MG63 (cell line): Measurements from ENCODE around the gene DTX1. TPM values are rescaled to one million over a fixed set of nuclear protein-coding genes. Genes with fewer than 3 reads are reported as not detected.

Experiments
- DNase-seq: peaks from one replicate; pipeline ENCODE4 v3.0.0-alpha.2; 2020
- H3K27me3 ChIP-seq: fragments of 250-450 bp; sonication (Bioruptor Pico); 2 replicates; pipeline ENCODE4 v1.5.1; 2020; ENCODE audit warnings: mild to moderate bottlenecking, moderate library complexity
- H3K36me3 ChIP-seq: fragments of 250-450 bp; sonication (Bioruptor Pico); 2 replicates; pipeline ENCODE4 v1.5.1; 2020; ENCODE audit warnings: mild to moderate bottlenecking, moderate library complexity
- H3K4me3 ChIP-seq: fragments of 250-450 bp; sonication (Bioruptor Pico); 2 replicates; pipeline ENCODE4 v1.5.1; 2020; ENCODE audit warnings: mild to moderate bottlenecking, moderate library complexity
- H3K9me3 ChIP-seq: fragments of 250-450 bp; sonication (Bioruptor Pico); 2 replicates; pipeline ENCODE4 v1.5.1; 2020; ENCODE audit warnings: mild to moderate bottlenecking, moderate library complexity
- total RNA-seq: library from RNA; depleted of rRNA; stranded (reverse); fragments of >200 nt; shearing (Covaris generic); gene quantifications from 2 replicates; pipeline ENCODE4 v1.2.3, GENCODE V29; 2014; ENCODE audit warnings: low replicate concordance

Gene DTX1
- total RNA-seq, 1 experiment from 2014 or later, result not detected

GRCh38 chr12:113049976-113050742, 6.4 kb upstream of the DTX1 start:
- no peak overlapping the region for H3K4me3 ChIP-seq
- no peaks in the 10 kb centered on the region for H3K9me3 ChIP-seq
- H3K27me3 ChIP-seq, result peaks cover 10% of the 10 kb centered on the region; the same call in 1 of the 2 replicates
- no peaks in the 10 kb centered on the region for H3K36me3 ChIP-seq
- DNase-seq, result peak; percentile 12

GRCh38 chr12:113050795-113051194, 5.7 kb upstream of the DTX1 start:
- Histone ChIP-seq H3K36me3 (no peaks in the 10 kb centered on the region), H3K4me3 (no peak overlapping the region), H3K27me3 (peaks cover 10% of the 10 kb centered on the region; the same call in 1 of the 2 replicates), H3K9me3 (no peaks in the 10 kb centered on the region)
- no peak for DNase-seq

- Histone ChIP-seq H3K27me3 (peaks cover 10% of the 10 kb centered on the region; the same call in 1 of the 2 replicates), H3K4me3 (no peak overlapping the region), H3K36me3 (no peaks in the 10 kb centered on the region), H3K9me3 (no peaks in the 10 kb centered on the region)
- DNase-seq, result no peak
Observed at GRCh38 chr12:113051759-113052158, 4.8 kb upstream of the DTX1 start.

GRCh38 chr12:113052326-113052725, 4.2 kb upstream of the DTX1 start:
- no peaks in the 10 kb centered on the region for H3K9me3 ChIP-seq
- peaks cover 10% of the 10 kb centered on the region; the same call in 1 of the 2 replicates for H3K27me3 ChIP-seq
- DNase-seq, result no peak
- no peaks in the 10 kb centered on the region for H3K36me3 ChIP-seq
- H3K4me3 ChIP-seq, result no peak overlapping the region

GRCh38 chr12:113054948-113055486, 1.5 kb upstream of the DTX1 start:
- no peaks in the 10 kb centered on the region for H3K9me3 ChIP-seq
- no peak for DNase-seq
- H3K27me3 ChIP-seq, result peaks cover 5% of the 10 kb centered on the region; the same call in 1 of the 2 replicates
- no peaks in the 10 kb centered on the region for H3K36me3 ChIP-seq
- no peak overlapping the region for H3K4me3 ChIP-seq

DNA sequence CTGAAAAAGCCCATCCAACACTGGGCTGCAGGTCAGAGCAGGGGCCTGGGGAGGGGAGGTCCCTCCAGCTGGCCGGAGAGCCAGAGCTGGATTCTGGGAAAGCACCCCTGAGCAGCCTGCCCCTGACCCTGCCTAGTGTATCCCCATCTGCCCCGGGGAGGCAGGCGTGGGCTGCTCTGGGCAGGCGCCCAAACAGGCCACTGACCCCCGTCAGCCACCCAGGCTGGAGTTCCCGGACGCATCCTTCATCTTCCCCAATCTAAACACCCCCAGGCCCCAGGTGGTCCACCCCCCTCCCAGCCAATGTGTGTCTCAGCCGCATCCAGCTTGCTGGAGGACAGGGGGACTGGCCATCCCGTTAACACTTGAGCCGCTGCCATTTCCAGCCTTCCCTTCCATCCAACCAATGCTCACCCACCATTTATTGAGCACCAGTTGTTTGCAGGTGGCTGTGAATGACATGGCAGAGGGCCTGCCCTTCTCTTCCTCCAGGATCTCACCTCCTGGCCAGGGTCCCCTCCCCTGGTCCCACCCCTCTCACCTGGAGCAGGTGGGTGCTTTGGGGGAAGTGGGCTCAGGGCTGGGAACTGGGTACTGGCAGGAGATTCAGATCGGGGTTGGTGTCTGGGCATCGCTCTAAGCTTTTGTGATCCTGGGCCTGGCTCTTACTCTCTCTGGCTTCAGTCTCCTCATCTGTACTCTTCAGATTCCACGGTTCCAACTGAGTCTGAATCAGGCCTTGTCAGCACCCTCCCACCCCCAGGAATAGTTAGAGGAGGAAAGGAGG, 743 bp upstream of the DTX1 start:
- no peak overlapping the region for H3K4me3 ChIP-seq
- no peaks in the 10 kb centered on the region for H3K9me3 ChIP-seq
- peaks cover 5% of the 10 kb centered on the region; the same call in 1 of the 2 replicates for H3K27me3 ChIP-seq
- no peaks in the 10 kb centered on the region for H3K36me3 ChIP-seq
- no peak for DNase-seq

DNA sequence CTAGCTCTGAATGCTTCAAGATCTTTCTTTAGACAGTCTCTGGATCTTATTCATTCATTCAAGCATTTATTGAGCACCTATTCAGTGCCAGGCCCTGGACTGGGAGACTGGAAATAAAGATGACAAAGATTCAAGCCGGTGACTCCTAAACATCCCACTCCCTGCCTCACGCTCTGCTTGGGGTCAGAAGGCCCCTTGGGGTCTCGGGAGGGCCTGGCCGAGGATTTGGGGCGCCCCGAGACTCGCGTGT, 224 bp upstream of the DTX1 start:
- Histone ChIP-seq H3K9me3 (no peaks in the 10 kb centered on the region), H3K36me3 (no peaks in the 10 kb centered on the region), H3K27me3 (peaks cover 2% of the 10 kb centered on the region; the same call in 1 of the 2 replicates), H3K4me3 (no peak overlapping the region)
- DNase-seq, result no peak

DNA sequence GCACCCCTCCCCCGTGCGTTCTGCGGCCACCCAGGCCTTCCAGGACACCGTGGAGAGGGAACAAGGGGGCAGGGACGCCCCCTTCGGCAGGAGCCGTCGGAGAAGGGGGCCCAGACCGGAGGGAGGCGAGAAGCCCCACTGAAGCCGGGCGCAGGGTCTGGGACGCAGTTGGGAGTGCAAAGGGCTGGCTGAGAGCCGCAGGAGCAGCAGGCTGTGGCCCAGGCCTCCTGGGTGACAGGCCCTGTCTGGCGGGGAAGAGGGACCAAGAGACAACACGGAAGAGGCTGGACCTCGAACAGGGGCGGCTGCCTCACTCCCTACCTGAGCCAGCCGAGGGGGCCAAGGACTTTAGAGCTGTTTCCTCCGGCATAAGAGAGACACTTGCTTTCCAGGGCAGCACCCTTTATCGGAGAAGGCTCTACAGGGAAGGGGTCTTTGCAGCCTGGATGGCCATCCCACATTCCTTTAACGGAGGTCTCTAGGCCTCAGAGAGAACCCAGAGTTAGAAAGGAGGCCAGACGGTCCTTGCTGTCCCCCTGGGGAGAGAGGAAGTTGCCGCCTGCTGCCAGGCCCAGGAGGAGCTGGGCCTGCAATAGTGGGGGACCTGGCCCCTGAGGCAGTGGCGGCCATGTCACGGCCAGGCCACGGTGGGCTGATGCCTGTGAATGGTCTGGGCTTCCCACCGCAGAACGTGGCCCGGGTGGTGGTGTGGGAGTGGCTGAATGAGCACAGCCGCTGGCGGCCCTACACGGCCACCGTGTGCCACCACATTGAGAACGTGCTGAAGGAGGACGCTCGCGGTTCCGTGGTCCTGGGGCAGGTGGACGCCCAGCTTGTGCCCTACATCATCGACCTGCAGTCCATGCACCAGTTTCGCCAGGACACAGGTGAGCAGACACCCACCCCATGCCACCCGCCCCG, 1.3 kb downstream of the DTX1 start:
- no peak for DNase-seq

DNA sequence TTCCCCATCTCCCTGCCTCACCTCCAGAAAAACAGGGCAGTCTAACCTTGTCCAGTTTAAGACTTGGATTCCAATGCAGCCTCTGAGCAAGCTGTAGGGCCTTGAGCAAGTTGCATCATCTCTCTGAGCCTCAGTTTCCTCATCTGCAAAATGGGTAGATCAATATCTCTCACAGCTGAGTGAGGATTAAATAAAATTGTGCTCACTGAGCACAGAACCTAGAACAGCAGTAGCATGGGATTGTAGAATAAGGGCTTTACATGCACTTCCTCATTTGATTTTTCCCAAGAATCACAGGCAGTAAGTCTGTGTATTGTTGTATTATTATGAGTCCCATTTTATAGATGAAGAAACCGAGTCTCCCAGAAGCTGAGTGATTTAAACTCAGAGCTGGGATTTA, 2.0 kb downstream of the DTX1 start:
- Histone ChIP-seq H3K9me3 (no peaks in the 10 kb centered on the region), H3K36me3 (no peaks in the 10 kb centered on the region), H3K4me3 (no peak overlapping the region), H3K27me3 (no peaks in the 10 kb centered on the region)
- DNase-seq, result no peak

More for the DNA sequence above, 1.3 kb downstream of the DTX1 start:
- no peak overlapping the region for H3K4me3 ChIP-seq
- no peaks in the 10 kb centered on the region for H3K9me3 ChIP-seq
- H3K36me3 ChIP-seq, result no peaks in the 10 kb centered on the region
- no peaks in the 10 kb centered on the region for H3K27me3 ChIP-seq

DNA sequence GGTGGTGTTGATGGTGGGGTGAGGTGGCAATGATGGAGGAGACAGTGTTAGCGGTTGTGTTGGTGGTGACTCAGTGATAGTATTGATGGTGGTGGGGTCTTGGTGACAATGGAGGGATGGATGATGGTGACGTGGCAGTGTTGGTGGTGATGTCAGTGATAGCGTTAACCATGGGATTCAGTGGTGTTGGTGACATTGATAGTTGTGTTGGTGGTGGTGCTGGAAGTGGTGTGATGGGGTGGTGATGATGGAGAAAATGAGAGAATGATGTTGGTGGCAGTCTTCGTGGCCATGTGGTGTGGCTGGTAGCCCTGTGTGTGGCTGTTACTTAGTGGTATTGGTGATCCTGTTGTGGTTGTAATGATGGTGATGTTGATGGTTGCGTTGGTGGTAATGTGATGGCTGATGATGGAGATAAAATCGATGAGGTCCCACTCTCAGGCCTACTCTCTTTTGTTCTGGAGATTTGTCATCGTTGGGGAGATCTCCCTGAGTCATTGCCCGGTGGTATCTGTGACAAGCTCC, 2.6 kb downstream of the DTX1 start:
- Histone ChIP-seq H3K9me3 (no peaks in the 10 kb centered on the region), H3K27me3 (no peaks in the 10 kb centered on the region), H3K4me3 (no peak overlapping the region), H3K36me3 (no peaks in the 10 kb centered on the region)
- no peak for DNase-seq

DNA sequence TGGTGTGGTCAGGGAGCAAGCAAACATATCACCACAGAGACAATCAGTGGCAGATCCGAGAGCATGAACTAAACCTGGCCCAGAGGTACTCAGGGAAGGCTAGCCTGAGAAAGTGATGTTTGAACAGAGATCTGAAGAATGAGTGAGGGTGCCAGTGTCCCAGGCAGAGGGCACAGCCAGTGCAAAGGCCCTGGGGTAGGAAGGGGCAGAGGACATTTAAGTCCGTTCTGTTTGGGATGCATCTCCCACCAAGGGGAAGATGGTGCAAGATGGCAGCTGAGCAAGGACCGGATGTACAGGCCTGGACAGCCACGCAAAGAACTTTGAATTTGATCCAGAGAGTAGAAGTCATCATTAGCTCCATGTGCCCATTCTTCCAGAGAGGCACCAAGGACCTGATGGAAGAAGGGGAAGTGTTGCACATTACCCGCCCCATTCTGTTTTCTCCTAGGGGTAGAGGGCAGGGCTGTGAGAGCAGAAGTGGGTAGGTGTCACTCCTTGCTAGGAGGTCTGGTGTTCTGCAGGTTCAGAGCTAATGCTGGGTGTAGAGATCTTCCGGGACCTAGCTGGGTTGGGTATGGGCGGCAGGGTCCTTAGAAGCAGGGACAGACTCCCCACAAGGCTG, 3.9 kb downstream of the DTX1 start:
- no peaks in the 10 kb centered on the region for H3K36me3 ChIP-seq
- DNase-seq, result no peak
- no peaks in the 10 kb centered on the region for H3K27me3 ChIP-seq
- H3K4me3 ChIP-seq, result no peak overlapping the region
- H3K9me3 ChIP-seq, result no peaks in the 10 kb centered on the region

DNA sequence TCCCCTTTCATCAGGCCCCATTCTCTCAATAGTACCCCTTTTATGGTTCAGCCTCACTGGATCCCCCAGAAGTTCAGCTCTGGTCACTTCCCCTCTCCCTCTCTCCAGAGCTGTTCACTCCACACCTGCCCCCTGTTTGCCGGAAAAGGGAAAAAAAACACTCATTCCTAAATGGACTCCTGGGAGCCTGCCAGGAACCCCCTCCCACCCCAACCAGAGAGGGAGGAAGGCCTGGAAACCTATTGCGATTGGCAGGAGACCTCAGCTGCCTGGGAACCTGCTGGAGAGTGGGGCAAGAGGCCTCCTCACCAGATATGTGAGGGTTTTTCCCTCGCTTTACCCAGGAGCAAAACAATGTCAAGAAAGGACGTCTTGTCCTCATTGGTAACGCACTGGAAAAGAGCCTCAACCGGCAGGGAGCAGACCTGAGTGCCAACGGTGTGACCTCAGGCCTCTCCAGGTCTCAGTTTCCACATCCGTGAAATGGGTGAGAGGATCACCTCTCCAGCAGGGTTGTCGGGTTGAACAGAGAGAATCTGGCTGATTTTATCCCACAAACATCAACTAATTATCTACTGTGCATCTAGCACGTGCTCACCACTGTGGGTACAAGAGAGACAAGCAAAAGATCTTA, 4.6 kb downstream of the DTX1 start:
- Histone ChIP-seq H3K4me3 (no peak overlapping the region), H3K36me3 (no peaks in the 10 kb centered on the region), H3K9me3 (no peaks in the 10 kb centered on the region), H3K27me3 (no peaks in the 10 kb centered on the region)
- DNase-seq, result no peak

- Histone ChIP-seq H3K4me3 (no peak overlapping the region), H3K9me3 (no peaks in the 10 kb centered on the region), H3K36me3 (no peaks in the 10 kb centered on the region), H3K27me3 (no peaks in the 10 kb centered on the region)
- DNase-seq, result no peak
Observed at GRCh38 chr12:113062502-113063395, 6.2 kb downstream of the DTX1 start.

- H3K9me3 ChIP-seq, result no peaks in the 10 kb centered on the region
- no peaks in the 10 kb centered on the region for H3K27me3 ChIP-seq
- no peak overlapping the region for H3K4me3 ChIP-seq
- no peak for DNase-seq
- no peaks in the 10 kb centered on the region for H3K36me3 ChIP-seq
Observed at GRCh38 chr12:113063396-113064350, 7.1 kb downstream of the DTX1 start.
